Thoracic aorta (tissue), 2 donors: Measurements from ENCODE around the gene CCND2. TPM values are rescaled to one million over a fixed set of nuclear protein-coding genes. Genes with fewer than 3 reads are reported as not detected.
A peak's percentile ranks its signal among the peaks of the same experiment; 100 is the strongest.

Source experiments
- ATAC-seq: fragments of 150-250 bp; one replicate; pipeline ENCODE4 v1.8.0; 2017; ENCODE audit warnings: low read depth; ENCODE audit not compliant: insufficient number of reproducible peaks, low FRiP score
- DNase-seq: peaks from one replicate; pipeline ENCODE4 v3.0.0-alpha.2; 2020; ENCODE audit warnings: low spot score
- H3K27ac ChIP-seq, 2 donors: fragments of 200-600 bp; sonication (generic); 1 replicate in 1 of 2; 2 replicates in 1 of 2; pipeline ENCODE4 v1.5.1; 2016; ENCODE audit warnings: mild to moderate bottlenecking in 2 of 2, moderate library complexity in 2 of 2
- H3K27me3 ChIP-seq: fragments of 200-600 bp; sonication (generic); replicated peaks from 2 replicates; pipeline ENCODE4 v1.6.0; 2016; ENCODE audit warnings: mild to moderate bottlenecking; ENCODE audit not compliant: insufficient read depth
- H3K36me3 ChIP-seq: fragments of 200-600 bp; sonication (generic); one replicate; pipeline ENCODE4 v1.5.1; 2016
- H3K4me1 ChIP-seq, 2 donors: fragments of 200-600 bp; sonication (generic); 1 replicate in 1 of 2; 2 replicates in 1 of 2; pipeline versions ENCODE4 v1.5.1 to v1.6.0; 2016; ENCODE audit warnings: low read depth in 2 of 2, mild to moderate bottlenecking in 1 of 2; ENCODE audit not compliant: control insufficient read depth in 1 of 2
- H3K4me3 ChIP-seq: fragments of 200-600 bp; sonication (generic); 2 replicates; pipeline ENCODE4 v1.5.1; 2016; ENCODE audit warnings: mild to moderate bottlenecking
- H3K9me3 ChIP-seq: fragments of 200-600 bp; sonication (generic); 2 replicates; pipeline ENCODE4 v1.5.1; 2016
- total RNA-seq, 2 donors: library from RNA; depleted of rRNA; stranded (reverse); fragments of >200 nt; gene quantifications; one replicate each; pipeline versions ENCODE4 v1.1.0 to v1.2.3, GENCODE V29; 2016
- TF ChIP-seq, protein P1 (sequence below): fragments of 200-600 bp; sonication (generic); IDR thresholded peaks from one replicate; pipeline ENCODE4 v1.5.1; 2019; ENCODE audit warnings: antibody characterized with exemption

The CCND2 gene
- total RNA-seq, 2 donors from 2014 or later, result 108 to 153 TPM

DNA sequence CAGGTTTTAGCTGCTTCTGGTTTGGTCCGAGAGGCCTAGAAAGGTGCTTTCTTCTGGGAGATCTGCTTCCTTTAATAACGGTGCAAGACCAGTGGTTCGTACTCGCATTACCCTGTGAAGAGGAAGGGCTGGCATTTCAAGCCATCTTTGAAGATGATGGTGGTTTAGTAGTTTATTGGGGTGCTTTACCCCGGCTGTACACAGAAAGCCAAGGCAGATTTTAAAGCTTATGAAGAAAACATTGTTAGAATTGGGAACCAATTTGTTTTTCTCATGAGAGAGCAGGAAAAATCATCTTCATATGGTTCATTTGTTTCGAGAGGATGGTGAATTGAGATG is 3.6 kb downstream of the CCND2 start:
- Histone ChIP-seq H3K9me3 (no peaks in the 10 kb centered on the region), H3K4me3 (peak overlapping the region; percentile 81), H3K27me3 (no peaks in the 10 kb centered on the region), H3K36me3 (peaks cover 25% of the 10 kb centered on the region), H3K27ac (peak overlapping the region in 1 of 2 donors; percentile 92), H3K4me1 (peaks cover 33 to 68% of the 10 kb centered on the region in 2 donors)
- DNase-seq (no peak), ATAC-seq (no peak)
- TF ChIP-seq, protein P1, sequence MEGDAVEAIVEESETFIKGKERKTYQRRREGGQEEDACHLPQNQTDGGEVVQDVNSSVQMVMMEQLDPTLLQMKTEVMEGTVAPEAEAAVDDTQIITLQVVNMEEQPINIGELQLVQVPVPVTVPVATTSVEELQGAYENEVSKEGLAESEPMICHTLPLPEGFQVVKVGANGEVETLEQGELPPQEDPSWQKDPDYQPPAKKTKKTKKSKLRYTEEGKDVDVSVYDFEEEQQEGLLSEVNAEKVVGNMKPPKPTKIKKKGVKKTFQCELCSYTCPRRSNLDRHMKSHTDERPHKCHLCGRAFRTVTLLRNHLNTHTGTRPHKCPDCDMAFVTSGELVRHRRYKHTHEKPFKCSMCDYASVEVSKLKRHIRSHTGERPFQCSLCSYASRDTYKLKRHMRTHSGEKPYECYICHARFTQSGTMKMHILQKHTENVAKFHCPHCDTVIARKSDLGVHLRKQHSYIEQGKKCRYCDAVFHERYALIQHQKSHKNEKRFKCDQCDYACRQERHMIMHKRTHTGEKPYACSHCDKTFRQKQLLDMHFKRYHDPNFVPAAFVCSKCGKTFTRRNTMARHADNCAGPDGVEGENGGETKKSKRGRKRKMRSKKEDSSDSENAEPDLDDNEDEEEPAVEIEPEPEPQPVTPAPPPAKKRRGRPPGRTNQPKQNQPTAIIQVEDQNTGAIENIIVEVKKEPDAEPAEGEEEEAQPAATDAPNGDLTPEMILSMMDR, result peak; percentile 1

DNA sequence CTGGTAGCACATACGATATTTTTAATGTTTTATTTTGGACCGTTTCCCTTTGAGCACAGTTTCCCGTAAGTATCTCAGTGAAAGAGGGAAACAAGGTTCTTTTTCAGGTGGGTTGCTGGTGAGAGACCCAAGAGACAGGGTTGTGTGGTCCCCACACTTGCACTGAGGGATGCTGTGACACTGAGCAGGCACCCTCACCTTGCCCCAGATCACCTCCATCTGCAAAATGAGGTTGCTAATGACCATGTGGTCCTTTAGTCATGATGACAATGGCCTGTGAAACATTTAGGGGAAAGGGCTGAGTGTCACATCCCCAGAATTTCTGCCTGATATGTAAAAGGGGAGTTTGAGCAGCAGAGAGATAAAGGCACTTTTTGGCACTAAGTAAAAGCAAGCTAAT is 4.3 kb downstream of the CCND2 start:
- ATAC-seq (no peak), DNase-seq (no peak)
- no peaks in the 10 kb centered on the region for H3K9me3 ChIP-seq
- H3K36me3 ChIP-seq, result peaks cover 30% of the 10 kb centered on the region
- no peak overlapping the region for H3K4me3 ChIP-seq
- H3K27me3 ChIP-seq, result no peaks in the 10 kb centered on the region
- TF ChIP-seq, protein P1, result no peak
- no peak overlapping the region for H3K27ac ChIP-seq
- peaks cover 31 to 67% of the 10 kb centered on the region in 2 donors for H3K4me1 ChIP-seq

DNA sequence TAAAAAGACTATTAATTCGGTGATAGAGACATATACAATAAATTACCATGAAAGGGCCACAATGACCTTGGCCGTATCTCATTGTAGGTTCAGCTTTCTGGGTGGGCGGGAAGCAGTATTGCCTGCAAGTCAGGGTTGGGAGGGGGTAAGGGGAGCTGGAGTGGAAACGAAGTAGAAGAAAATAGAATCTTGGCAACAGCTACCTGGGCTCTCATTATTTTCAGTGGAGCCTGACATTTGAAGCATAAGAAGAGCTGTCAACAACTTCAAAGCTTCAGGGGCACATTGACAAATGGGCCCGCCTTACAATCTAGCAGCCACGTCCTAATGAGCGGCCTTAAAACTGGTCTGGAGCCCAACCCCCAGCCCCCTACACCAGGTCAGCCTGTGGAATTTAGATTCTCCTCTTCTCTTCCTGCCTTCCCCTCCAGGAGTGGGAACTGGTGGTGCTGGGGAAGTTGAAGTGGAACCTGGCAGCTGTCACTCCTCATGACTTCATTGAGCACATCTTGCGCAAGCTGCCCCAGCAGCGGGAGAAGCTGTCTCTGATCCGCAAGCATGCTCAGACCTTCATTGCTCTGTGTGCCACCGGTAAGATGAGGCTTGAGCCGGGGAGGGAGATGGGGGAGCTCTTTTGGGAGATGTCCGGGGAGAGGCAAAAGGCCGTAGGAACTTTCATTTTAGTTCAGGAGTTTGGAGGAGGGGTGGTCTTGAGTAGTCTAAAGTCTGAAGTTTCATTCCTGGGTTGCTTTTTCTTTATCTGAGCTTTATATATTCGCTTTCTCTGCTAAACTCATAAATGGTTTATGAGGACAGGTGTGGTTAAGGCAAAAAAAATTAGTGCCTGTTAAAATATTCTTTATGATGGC is 5.0 kb downstream of the CCND2 start:
- Histone ChIP-seq H3K4me3 (no peak overlapping the region), H3K36me3 (peaks cover 37% of the 10 kb centered on the region), H3K4me1 (peaks cover 31 to 61% of the 10 kb centered on the region in 2 donors), H3K27ac (no peak overlapping the region), H3K27me3 (no peaks in the 10 kb centered on the region), H3K9me3 (no peaks in the 10 kb centered on the region)
- ATAC-seq (no peak), DNase-seq (no peak)
- TF ChIP-seq, protein P1, result no peak

DNA sequence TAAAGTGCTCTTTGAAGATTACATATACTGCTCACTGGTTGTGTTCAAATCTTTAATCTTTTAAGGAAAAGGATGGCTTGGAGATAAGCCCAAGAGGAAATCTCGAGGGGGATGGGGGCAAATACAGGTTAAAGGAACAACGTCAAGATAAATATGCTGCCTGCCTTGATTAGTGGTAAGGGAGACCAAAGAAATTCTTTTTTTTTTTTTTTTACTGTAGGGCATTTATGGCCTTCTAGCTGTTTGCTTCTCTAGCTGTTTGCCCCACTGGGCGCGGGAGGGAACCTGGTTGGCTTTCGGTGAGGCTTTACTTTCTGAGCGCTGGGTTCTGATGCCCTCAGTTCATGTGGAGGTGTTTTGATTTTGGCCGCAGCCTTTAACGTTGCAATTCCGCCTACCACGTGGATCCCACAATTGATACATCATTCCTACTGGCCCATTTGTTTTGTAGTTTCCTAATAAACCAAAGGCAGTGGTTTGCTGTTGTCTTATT is 5.7 kb downstream of the CCND2 start:
- ATAC-seq (no peak), DNase-seq (no peak)
- peaks cover 31 to 61% of the 10 kb centered on the region in 2 donors for H3K4me1 ChIP-seq
- peaks cover 42% of the 10 kb centered on the region for H3K36me3 ChIP-seq
- no peak overlapping the region for H3K27ac ChIP-seq
- H3K4me3 ChIP-seq, result no peak overlapping the region
- TF ChIP-seq, protein P1, result no peak
- H3K9me3 ChIP-seq, result no peaks in the 10 kb centered on the region
- no peaks in the 10 kb centered on the region for H3K27me3 ChIP-seq

DNA sequence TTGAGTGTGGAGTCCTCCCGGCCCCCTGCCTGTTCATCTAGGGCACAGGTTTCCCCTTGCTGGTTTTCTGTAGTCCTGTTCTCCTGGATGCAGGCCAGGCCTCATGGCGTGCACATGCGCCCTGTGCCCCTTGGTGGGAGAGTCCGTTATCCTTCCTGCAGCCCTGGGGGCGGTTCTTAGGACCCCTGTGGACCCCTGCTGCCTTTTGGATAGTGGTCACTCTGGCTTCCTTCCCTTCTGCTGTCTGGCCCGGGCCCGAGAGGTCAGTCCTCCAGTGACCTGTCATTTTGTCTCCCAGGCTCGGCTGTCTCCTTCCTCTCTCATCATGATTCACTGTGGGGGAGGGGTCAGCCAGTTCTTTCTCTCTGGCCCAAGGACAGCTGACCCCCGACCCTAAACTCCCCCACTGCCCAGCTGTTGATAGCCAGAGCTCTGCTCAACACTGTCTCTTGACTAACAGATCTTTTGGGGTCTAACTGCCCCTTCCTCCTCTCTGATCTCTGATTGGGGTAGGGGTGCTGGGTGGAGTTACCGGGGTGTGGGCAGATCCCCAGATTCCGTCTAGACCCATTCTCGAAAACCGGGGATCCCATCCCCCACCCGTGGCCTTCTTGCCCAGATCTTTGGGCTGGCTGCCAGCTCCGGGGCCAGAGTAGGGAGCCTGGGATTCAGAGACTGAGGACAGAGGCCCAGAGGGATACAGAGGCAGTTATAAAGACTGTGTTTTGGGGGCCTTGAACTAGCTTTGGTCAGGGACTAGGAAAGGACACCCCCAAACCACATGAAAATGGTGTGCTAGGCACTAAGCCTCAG is 7.0 kb downstream of the CCND2 start:
- Histone ChIP-seq H3K36me3 (peaks cover 54% of the 10 kb centered on the region), H3K9me3 (no peaks in the 10 kb centered on the region), H3K4me3 (peak overlapping the region; percentile 13), H3K27ac (peak overlapping the region; percentile 27 to 45), H3K27me3 (no peaks in the 10 kb centered on the region), H3K4me1 (peaks cover 31 to 61% of the 10 kb centered on the region in 2 donors)
- ATAC-seq (no peak), DNase-seq (no peak)
- TF ChIP-seq, protein P1, result no peak
